Measurements from ENCODE around the gene DGUOK. TPM values are rescaled to one million over a fixed set of nuclear protein-coding genes. Genes with fewer than 3 reads are reported as not detected.

DGUOK gene
- total and polyA plus RNA-seq, 10 of the 15 experiments (the other 5 are each of a cell fraction or from before 2014, with no cell fraction given), result 64.4 to 234 (median 91.4) TPM

- TF ChIP-seq DPF2 (IDR thresholded peaks at IDR 0.05) (no peak), MYB (IDR thresholded peaks at IDR 0.05; ENCODE audit: borderline replicate concordance, low read depth, low read length) (no peak), NR2C1 (IDR thresholded peaks at IDR 0.05) (no peak), ZNF622 (IDR thresholded peaks at IDR 0.05) (no peak), ESRRA (IDR thresholded peaks at IDR 0.05; ENCODE audit: low read length) (no peak), KAT2A (conservative IDR thresholded peaks at IDR 0.05; ENCODE audit: control insufficient read depth, low read depth, low read length) (no peak), HDGF (IDR thresholded peaks at IDR 0.05) (no peak)
- Histone ChIP-seq H3K9ac (ENCODE audit: control insufficient read depth, insufficient read depth, low read length) (no peak overlapping the region), H3K4me1 (ENCODE audit: control insufficient read depth, insufficient read depth, low read length) (peaks cover 4% of the 10 kb centered on the region; the same call in 1 of the 2 replicates), H3K27me3 (replicated peaks in 1 of 2; ENCODE audit: control insufficient read depth in 2 of 2, insufficient read depth in 2 of 2, low read length in 1 of 2) (no peaks in the 10 kb centered on the region), H3K4me3 (no peak overlapping the region), H4K20me1 (ENCODE audit: control insufficient read depth, insufficient read depth) (no peaks in the 10 kb centered on the region), H3K27ac (ENCODE audit: control insufficient read depth, insufficient read depth) (no peak overlapping the region), H3K4me2 (ENCODE audit: control insufficient read depth, insufficient read depth) (no peak overlapping the region), H3K36me3 (ENCODE audit: control insufficient read depth in 2 of 2, insufficient read depth in 2 of 2, low read length in 1 of 2) (peaks cover 20 to 42% of the 10 kb centered on the region in 2 experiments), H2AFZ (ENCODE audit: control insufficient read depth, low read depth, low read length) (no peak overlapping the region), H3K9me3 (replicated peaks; ENCODE audit: control insufficient read depth, insufficient read depth, low read length) (no peaks in the 10 kb centered on the region; the same call in 2 of the 3 replicates), H3K79me2 (ENCODE audit: control insufficient read depth, insufficient read depth, low read length) (peaks cover 8% of the 10 kb centered on the region)
- FAIRE-seq, result no peak
- CTCF ChIA-PET, result interaction anchor here (0.6 to 1.6 kb wide), 4 partner anchors 10 to 20 kb away, joined by 3 to 6 read pairs (median 4); no protein-coding TSS in a partner anchor
- no peak for ATAC-seq
- BruUV-seq (replicated peaks), result no TSS peak
- no peak for DNase-seq (ENCODE audit: low read depth, low spot score)
- POLR2A ChIA-PET, result interaction anchor here (0.6 to 1.6 kb wide), 3 partner anchors 15 to 102 kb away, joined by 3 to 5 read pairs (median 3); no protein-coding TSS in a partner anchor
- in situ Hi-C loops (cut with MboI) (no loop called here), intact Hi-C loops (cut with micrococcal nuclease; ENCODE audit: unreplicated experiment) (no loop called here)
- SMC1A ChIA-PET (ENCODE audit: uncharacterized antibody, unreplicated experiment), result interaction anchor here (0.8 to 2.4 kb wide), 8 partner anchors 12 to 161 kb away, joined by 3 to 15 read pairs (median 4); no protein-coding TSS in a partner anchor
- RAD21 ChIA-PET (ENCODE audit: unreplicated experiment), result no interaction called here
Measured at GRCh38 chr2:73949802-73950201, 23.1 kb downstream of the DGUOK start.

All from GM12878 (cell line).